Heart right ventricle (tissue), 16 donors: ENCODE results near the gene C3orf85. TPM values are rescaled to one million over a fixed set of nuclear protein-coding genes. Genes with fewer than 3 reads are reported as not detected.

Source experiments
- ATAC-seq, 8 donors: fragments of 200-7000 bp; cut with Tn5 transposase; one replicate each; pipeline ENCODE4 v1.9.1; 2020; ENCODE audit warnings: mild to moderate bottlenecking in 8 of 8, moderate library complexity in 8 of 8, moderate number of reproducible peaks in 1 of 8
- DNase-seq, 2 donors: peaks; one replicate each; pipeline ENCODE4 v3.0.0-alpha.2; 2020
- H3K27ac ChIP-seq, 10 donors: fragments of 200-600 bp; sonication (generic) in 2 of 10; one replicate each; pipeline versions ENCODE4 v1.5.0 to v1.8.0; 2020 to 2022; ENCODE audit warnings: mild to moderate bottlenecking in 3 of 10
- H3K27me3 ChIP-seq, 7 donors: fragments of 200-600 bp; one replicate each; pipeline ENCODE4 v1.8.0; 2021 to 2022; ENCODE audit warnings: mild to moderate bottlenecking in 2 of 7
- H3K36me3 ChIP-seq, 9 donors: fragments of 200-600 bp; sonication (generic) in 1 of 9; one replicate each; pipeline versions ENCODE4 v1.5.0 to v1.8.0; 2020 to 2022; ENCODE audit warnings: mild to moderate bottlenecking in 2 of 9
- H3K4me1 ChIP-seq, 9 donors: fragments of 200-600 bp; sonication (generic) in 1 of 9; one replicate each; pipeline versions ENCODE4 v1.5.0 to v1.8.0; 2020 to 2022; ENCODE audit warnings: mild to moderate bottlenecking in 4 of 9
- H3K4me3 ChIP-seq, 10 donors: fragments of 200-600 bp; sonication (generic) in 2 of 10; one replicate each; pipeline versions ENCODE4 v1.5.0 to v1.8.0; 2020 to 2022; ENCODE audit warnings: mild to moderate bottlenecking in 7 of 10, moderate library complexity in 2 of 10
- H3K9me3 ChIP-seq, 11 donors: fragments of 200-600 bp in 10 of 11; sonication (generic) in 2 of 11; one replicate each; pipeline versions ENCODE4 v1.5.0 to v1.8.0; 2013 to 2022; ENCODE audit warnings: mild to moderate bottlenecking in 2 of 11, control low read depth in 1 of 11, moderate library complexity in 1 of 11
- WGBS, 2 donors: extraction: QIAGEN DNeasy Blood & Tissue Kit; methylation state at CpG; one replicate each; pipeline ENCODE4 v1.1.7; 2013; ENCODE audit warnings: inconsistent platforms in 1 of 2; 5-methylcytosine and 5-hydroxymethylcytosine counted together
- intact Hi-C, 10 donors: fragments of 100-400 bp; cut with DNase I; formaldehyde crosslinking; loops; one replicate each; pipeline versions ENCODE4 v1.11.1 to v1.14.2; 2022
- polyA plus RNA-seq, 2 donors: library from polyadenylated mRNA; stranded (reverse); fragments of 200-250 nt; gene quantifications; one replicate each; pipeline ENCODE4 v1.2.3, GENCODE V29; 2013
- total RNA-seq, 10 donors: library from RNA; stranded (reverse); fragmentation: NEBNext Ultra II Directional in 3 of 10; extraction: Animal tissue kit (Norgen Biotek cat#: 25700) in 3 of 10; gene quantifications; one replicate each; pipeline versions ENCODE4 v1.2.1 to v1.2.4, GENCODE V29; 2021 to 2023
- TF ChIP-seq, protein P1 (sequence below), 9 donors: fragments of 200-600 bp; sonication (generic) in 2 of 9; IDR thresholded peaks; one replicate each; pipeline versions ENCODE4 v1.5.0 to v1.8.0; 2021 to 2022; ENCODE audit warnings: antibody characterized with exemption in 9 of 9, mild to moderate bottlenecking in 5 of 9, moderate library complexity in 1 of 9
- donor health status: Arrhythmogenic right ventricular cardiomyopathy.
- donor health status: ischemic (EF 13 %, LVEDD 7.1; RV severe dilation, severe dysfunction).
- donor health status: healthy with polysubstance abuse.
- donor health status: DM: no; HTN: yes; CAD: no.
- donor health status: DM: no; HTN: no; CAD: no.
- donor health status: ischemic (EF 25% LVEDD 6.9; RV normal size, moderate dysfunction).
- donor health status: ischemic (EF 25% LVEDD 5.7; RV mildly dilated, moderate dysfunction).
- donor health status: healthy.
- donor health status: DM: yes; HTN: yes; CAD: no.
- donor health status: Ischemic cardiomyopathy.
- donor health status: ischemic (EF 35%, LVEDD 5.7; RV mildly dilated, moderate dysfunction).
- donor health status: nonischemic (EF 11% LVEDD 7.7; RV severe dilation, severe dysfunction).
- donor health status: DM: yes; HTN: yes; CAD: no.
- donor health status: PGD.
- donor health status: ischemic (EF 29% LVEDD 5.4; RV normal size, mild dysfunction).
- donor health status: nonischemic (EF 23%, LVEDD 6.1; RV moderate dilation, normal function).

The C3orf85 gene
- total and polyA plus RNA-seq, 12 donors, result not detected

DNA sequence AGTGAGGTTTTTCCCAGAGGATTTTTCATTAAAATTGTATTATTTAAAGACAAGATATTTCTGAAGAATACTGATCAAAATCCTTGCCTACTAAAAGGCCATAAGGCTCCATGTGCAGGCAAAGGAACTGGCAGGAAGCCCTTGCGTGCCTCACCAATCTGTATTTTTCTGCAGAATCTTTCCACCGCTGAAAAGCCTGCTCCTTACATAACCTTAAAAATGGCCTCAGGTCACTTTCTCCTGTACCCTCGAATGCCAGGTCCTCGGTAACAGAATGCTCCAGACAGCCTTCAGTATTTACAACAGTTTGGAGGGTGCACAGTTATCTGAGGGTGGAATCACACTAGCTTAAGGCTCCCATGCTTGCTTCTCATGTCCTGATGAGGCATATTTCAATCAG is 21.8 kb upstream of the C3orf85 start:
- H3K4me1 ChIP-seq, result no peaks in the 10 kb centered on the region
- intact Hi-C loops, result no loop called here
- TF ChIP-seq, protein P1, sequence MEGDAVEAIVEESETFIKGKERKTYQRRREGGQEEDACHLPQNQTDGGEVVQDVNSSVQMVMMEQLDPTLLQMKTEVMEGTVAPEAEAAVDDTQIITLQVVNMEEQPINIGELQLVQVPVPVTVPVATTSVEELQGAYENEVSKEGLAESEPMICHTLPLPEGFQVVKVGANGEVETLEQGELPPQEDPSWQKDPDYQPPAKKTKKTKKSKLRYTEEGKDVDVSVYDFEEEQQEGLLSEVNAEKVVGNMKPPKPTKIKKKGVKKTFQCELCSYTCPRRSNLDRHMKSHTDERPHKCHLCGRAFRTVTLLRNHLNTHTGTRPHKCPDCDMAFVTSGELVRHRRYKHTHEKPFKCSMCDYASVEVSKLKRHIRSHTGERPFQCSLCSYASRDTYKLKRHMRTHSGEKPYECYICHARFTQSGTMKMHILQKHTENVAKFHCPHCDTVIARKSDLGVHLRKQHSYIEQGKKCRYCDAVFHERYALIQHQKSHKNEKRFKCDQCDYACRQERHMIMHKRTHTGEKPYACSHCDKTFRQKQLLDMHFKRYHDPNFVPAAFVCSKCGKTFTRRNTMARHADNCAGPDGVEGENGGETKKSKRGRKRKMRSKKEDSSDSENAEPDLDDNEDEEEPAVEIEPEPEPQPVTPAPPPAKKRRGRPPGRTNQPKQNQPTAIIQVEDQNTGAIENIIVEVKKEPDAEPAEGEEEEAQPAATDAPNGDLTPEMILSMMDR (IDR thresholded peaks at IDR 0.05), result no peak
- H3K9me3 ChIP-seq, result no peaks in the 10 kb centered on the region
- 72 to 81% methylated on average over 4 of the region's 4 CpGs for WGBS, 2 donors
- H3K36me3 ChIP-seq, result no peaks in the 10 kb centered on the region
- H3K27ac ChIP-seq, result no peak overlapping the region
- H3K4me3 ChIP-seq, result no peak overlapping the region
- no peak for ATAC-seq
- DNase-seq, result no peak
- H3K27me3 ChIP-seq, result peaks cover 0 to 5% (median 0%) of the 10 kb centered on the region in 7 donors

DNA sequence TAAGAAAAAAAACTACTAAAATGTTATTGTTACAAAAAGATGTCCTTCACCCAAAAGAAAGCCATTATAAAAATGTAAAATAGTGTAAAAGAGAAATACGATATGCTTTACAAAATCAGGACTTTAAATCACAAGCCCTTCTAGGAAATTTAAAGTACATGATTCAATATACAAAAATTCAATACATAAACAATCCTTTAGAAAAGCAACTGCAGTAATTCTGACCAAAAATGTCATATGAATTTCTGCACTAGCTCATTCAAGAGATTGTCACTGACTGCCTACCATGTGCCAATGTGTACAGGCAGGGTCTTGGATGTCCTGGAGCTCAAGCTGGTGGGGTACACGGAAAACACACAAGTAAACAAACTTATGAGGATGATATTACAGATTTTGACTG is 21.1 kb upstream of the C3orf85 start:
- H3K4me3 ChIP-seq, result no peak overlapping the region
- TF ChIP-seq, protein P1 (IDR thresholded peaks at IDR 0.05), result no peak
- peaks cover 0 to 5% (median 0%) of the 10 kb centered on the region in 7 donors for H3K27me3 ChIP-seq
- H3K4me1 ChIP-seq, result no peaks in the 10 kb centered on the region
- ATAC-seq (no peak), DNase-seq (no peak)
- no peaks in the 10 kb centered on the region for H3K36me3 ChIP-seq
- no peaks in the 10 kb centered on the region for H3K9me3 ChIP-seq
- intact Hi-C loops, result no loop called here
- no peak overlapping the region for H3K27ac ChIP-seq
- 75 to 78% methylated on average over 2 of the region's 2 CpGs for WGBS, 2 donors

DNA sequence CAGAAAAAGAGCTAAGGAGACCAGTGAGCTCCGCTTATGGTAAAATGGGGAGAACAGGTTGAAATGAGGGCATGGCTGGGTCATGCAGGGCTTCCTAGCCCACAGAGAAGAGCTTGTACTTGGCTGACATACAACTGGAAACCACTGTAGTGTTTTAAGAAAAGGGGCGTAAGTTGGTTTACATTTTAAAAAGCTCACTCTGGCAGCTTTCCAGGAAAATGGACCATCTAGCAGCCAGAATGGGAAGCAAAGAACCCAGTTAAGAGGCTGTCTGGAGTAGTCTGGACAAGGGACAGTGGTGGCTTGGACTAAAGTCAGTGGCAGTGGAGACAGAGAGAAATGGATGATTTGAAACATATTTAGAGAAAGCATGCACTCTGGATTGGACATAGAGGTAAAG is 20.5 kb upstream of the C3orf85 start:
- ATAC-seq (no peak), DNase-seq (no peak)
- 80 to 81% methylated on average over 2 of the region's 2 CpGs for WGBS, 2 donors
- Histone ChIP-seq H3K27ac (no peak overlapping the region), H3K9me3 (no peaks in the 10 kb centered on the region), H3K27me3 (peaks cover 0 to 5% (median 0%) of the 10 kb centered on the region in 7 donors), H3K4me1 (no peaks in the 10 kb centered on the region), H3K4me3 (no peak overlapping the region), H3K36me3 (no peaks in the 10 kb centered on the region)
- intact Hi-C loops, result no loop called here
- TF ChIP-seq, protein P1 (IDR thresholded peaks at IDR 0.05), result no peak

DNA sequence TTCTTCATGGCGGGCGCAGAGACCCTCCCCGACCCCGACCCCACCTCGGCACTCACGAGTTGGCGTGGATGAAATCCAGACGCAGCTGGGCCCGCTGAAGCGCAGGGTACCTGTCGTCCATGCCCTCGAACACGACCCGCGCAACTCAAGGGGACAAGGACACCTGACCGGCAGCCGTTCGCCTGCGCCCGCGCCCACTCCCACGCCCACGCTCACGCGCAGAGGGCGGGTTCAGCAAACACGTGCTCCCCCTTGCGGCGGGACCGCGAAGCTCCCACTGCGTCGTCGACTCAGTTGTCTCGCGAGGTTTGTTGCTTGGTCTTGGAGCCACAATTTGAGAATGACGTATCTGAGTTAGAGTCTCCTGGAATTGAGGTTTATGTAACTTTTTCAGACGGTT is 18.6 kb upstream of the C3orf85 start, which contains the start of gene MORC1:
Gene MORC1 (minus strand): TSS at position 196 of the 400 bp plus-strand sequence. CDS start 75 bp downstream, at position 121.
- H3K36me3 ChIP-seq, result no peaks in the 10 kb centered on the region
- TF ChIP-seq, protein P1 (IDR thresholded peaks at IDR 0.05), result no peak
- no peak for DNase-seq
- ATAC-seq, result no peak
- H3K27me3 ChIP-seq, result peaks cover 0 to 5% (median 0%) of the 10 kb centered on the region in 7 donors
- H3K4me1 ChIP-seq, result no peaks in the 10 kb centered on the region
- intact Hi-C loops, result no loop called here
- WGBS, 2 donors, result 89 to 91% methylated on average over 38 of the region's 38 CpGs
- H3K4me3 ChIP-seq, result no peak within 1 kb of the TSS
- no peak within 1 kb of the TSS for H3K27ac ChIP-seq
- H3K9me3 ChIP-seq, result no peaks in the 10 kb centered on the region
